ENCODE results near the gene RNF207.

- TF ChIP-seq RNF2 (conservative IDR thresholded peaks at IDR 0.05; ENCODE audit: low read depth) (no peak), CTCF (CRISPR knock-in tag; IDR thresholded peaks at IDR 0.05) (no peak), ZNF678 (CRISPR knock-in tag; IDR thresholded peaks at IDR 0.05) (no peak), RAD21 (CRISPR knock-in tag; IDR thresholded peaks at IDR 0.05) (no peak), JUND (CRISPR knock-in tag; IDR thresholded peaks at IDR 0.05) (no peak), POLR2A (IDR thresholded peaks at IDR 0.05; ENCODE audit: insufficient read depth in 1 of 2, low read depth in 2 of 2, low read length in 2 of 2) (no peak), SP1 (IDR thresholded peaks at IDR 0.05) (no peak), SP1 (CRISPR knock-in tag; IDR thresholded peaks at IDR 0.05) (no peak), HCFC1 (IDR thresholded peaks at IDR 0.05; ENCODE audit: low read depth, low read length) (no peak)
- TF ChIP-seq, protein P1, sequence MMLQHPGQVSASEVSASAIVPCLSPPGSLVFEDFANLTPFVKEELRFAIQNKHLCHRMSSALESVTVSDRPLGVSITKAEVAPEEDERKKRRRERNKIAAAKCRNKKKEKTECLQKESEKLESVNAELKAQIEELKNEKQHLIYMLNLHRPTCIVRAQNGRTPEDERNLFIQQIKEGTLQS (CRISPR knock-in tag; IDR thresholded peaks at IDR 0.05): no peak
Measured at GRCh38 chr1:6167391-6168303, 38.3 kb upstream of the RNF207 start.
